HG02588 (cell line): Measurements from ENCODE around the gene COL4A2.
A peak's percentile ranks its signal among the peaks of the same experiment; 100 is the strongest.
"Not testable (repeated sequence)": the region's sequence is repeated elsewhere in the genome, so short reads cannot be mapped to it uniquely, and the experiment has no call there.

ENCODE experiments used
- ATAC-seq: cut with Tn5 transposase; IDR thresholded peaks from one replicate; pipeline ENCODE4 v1.9.1; 2021; ENCODE audit warnings: mild to moderate bottlenecking, moderate library complexity; ENCODE audit not compliant: unreplicated experiment

Gene COL4A2

GRCh38 chr13:110524541-110525257 is 217.6 kb downstream of the COL4A2 start:
- ATAC-seq: no peak

- peak; percentile 61 for ATAC-seq
Measured at GRCh38 chr13:110525328-110526319, 218.5 kb downstream of the COL4A2 start.

GRCh38 chr13:110528371-110528770 is 221.3 kb downstream of the COL4A2 start:
- no peak for ATAC-seq

- ATAC-seq: no peak
Measured at GRCh38 chr13:110528911-110529310, 221.8 kb downstream of the COL4A2 start.

- ATAC-seq: no peak
Measured at GRCh38 chr13:110529522-110530311, 222.6 kb downstream of the COL4A2 start.

GRCh38 chr13:110531100-110531499 is 224.0 kb downstream of the COL4A2 start:
- ATAC-seq: no peak

- no peak for ATAC-seq
Measured at GRCh38 chr13:110531671-110532083, 224.6 kb downstream of the COL4A2 start.

- ATAC-seq: not testable (repeated sequence)
Measured at GRCh38 chr13:110532258-110532657, 225.2 kb downstream of the COL4A2 start.

- no peak for ATAC-seq
Measured at GRCh38 chr13:110533771-110534670, 226.9 kb downstream of the COL4A2 start.

- ATAC-seq: no peak
Measured at GRCh38 chr13:110535526-110535925, 228.4 kb downstream of the COL4A2 start.

- ATAC-seq: no peak
Measured at GRCh38 chr13:110536006-110536693, 229.1 kb downstream of the COL4A2 start.

GRCh38 chr13:110538632-110539031 is 231.5 kb downstream of the COL4A2 start:
- no peak for ATAC-seq

GRCh38 chr13:110539894-110540293 is 232.8 kb downstream of the COL4A2 start:
- ATAC-seq: no peak

- ATAC-seq: no peak
Measured at GRCh38 chr13:110540871-110541525, 233.9 kb downstream of the COL4A2 start.

GRCh38 chr13:110541526-110541920 is 234.4 kb downstream of the COL4A2 start:
- no peak for ATAC-seq

- ATAC-seq: no peak
Measured at GRCh38 chr13:110542169-110542796, 235.2 kb downstream of the COL4A2 start.

- ATAC-seq: no peak
Measured at GRCh38 chr13:110546378-110546777, 239.3 kb downstream of the COL4A2 start.

- ATAC-seq: no peak
Measured at GRCh38 chr13:110546926-110547325, 239.8 kb downstream of the COL4A2 start.
